NB4 (cell line): ENCODE data around the gene TLR7.

ENCODE experiments used
- MAX ChIP-seq: IDR thresholded peaks from 2 replicates; pipeline ENCODE4 v1.6.1; 2011; ENCODE audit warnings: low read depth, low read length
- POLR2A ChIP-seq: IDR thresholded peaks from 2 replicates; pipeline ENCODE4 v1.6.1; 2011; ENCODE audit warnings: mild to moderate bottlenecking; ENCODE audit not compliant: insufficient read length; ENCODE audit errors: extremely low read depth

GRCh38 chrX:12898073-12898472 lies 31.2 kb downstream of the TLR7 start:
- TF ChIP-seq MAX: no peak
- no peak for TF ChIP-seq POLR2A
